Osteoblast (primary cell): Measurements from ENCODE around the gene KRTAP10-7. TPM values are rescaled to one million over a fixed set of nuclear protein-coding genes. Genes with fewer than 3 reads are reported as not detected.
"Not testable (repeated sequence)": the region's sequence is repeated elsewhere in the genome, so short reads cannot be mapped to it uniquely, and the experiment has no call there.

Experiments used
- DNase-seq: peaks from one replicate; pipeline ENCODE4 v3.0.0; 2011; ENCODE audit warnings: low spot score, mixed read lengths; ENCODE audit not compliant: insufficient read length; ENCODE audit errors: missing footprints
- H2AFZ ChIP-seq: 2 replicates; pipeline ENCODE4 v1.6.0; 2011; ENCODE audit warnings: mild to moderate bottlenecking, low read length
- H3K27ac ChIP-seq: 2 replicates; pipeline ENCODE4 v1.5.1; 2011; ENCODE audit warnings: mild to moderate bottlenecking, low read depth, low read length, moderate library complexity
- H3K27me3 ChIP-seq: 2 replicates; pipeline ENCODE4 v1.6.0; 2012; ENCODE audit warnings: mild to moderate bottlenecking, control low read depth, inconsistent platforms, low read length, moderate library complexity; ENCODE audit not compliant: insufficient read depth
- H3K36me3 ChIP-seq: 2 replicates; pipeline ENCODE4 v1.5.1; 2011; ENCODE audit warnings: mild to moderate bottlenecking, low read length, control low read depth, moderate library complexity; ENCODE audit not compliant: insufficient read depth
- H3K4me1 ChIP-seq: 2 replicates; pipeline ENCODE4 v1.5.1; 2011; ENCODE audit warnings: mild to moderate bottlenecking, low read length, control low read depth, moderate library complexity; ENCODE audit not compliant: insufficient read depth
- H3K4me2 ChIP-seq: 2 replicates; pipeline ENCODE4 v1.6.0; 2011; ENCODE audit warnings: mild to moderate bottlenecking, low read length; ENCODE audit not compliant: insufficient read depth
- H3K4me3 ChIP-seq: fragments of 200-600 bp; sonication (generic); 3 replicates; pipeline ENCODE4 v1.5.1; 2012; ENCODE audit warnings: mild to moderate bottlenecking, low read length, inconsistent platforms; ENCODE audit not compliant: insufficient read depth
- H3K79me2 ChIP-seq: 2 replicates; pipeline ENCODE4 v1.6.0; 2012; ENCODE audit warnings: mild to moderate bottlenecking, low read length, control low read depth, inconsistent platforms; ENCODE audit not compliant: insufficient read depth
- H3K9me3 ChIP-seq: 2 replicates; pipeline ENCODE4 v1.5.1; 2011; ENCODE audit warnings: low read depth, low read length, control low read depth
- H4K20me1 ChIP-seq: 2 replicates; pipeline ENCODE4 v1.6.0; 2012; ENCODE audit warnings: mild to moderate bottlenecking, low read length, control low read depth; ENCODE audit not compliant: insufficient read depth
- total RNA-seq: library from RNA; depleted of rRNA; stranded (reverse); fragments of >200 nt; gene quantifications from 2 replicates; pipeline ENCODE4 v1.2.3, GENCODE V29; 2012
- TF ChIP-seq, protein P1 (sequence below): IDR thresholded peaks from 2 replicates; pipeline ENCODE4 v1.5.1; 2011; ENCODE audit warnings: mild to moderate bottlenecking, low read depth, low read length, moderate library complexity; ENCODE audit errors: extremely low read depth

KRTAP10-7 gene
- total RNA-seq, 1 donor: not detected

DNA sequence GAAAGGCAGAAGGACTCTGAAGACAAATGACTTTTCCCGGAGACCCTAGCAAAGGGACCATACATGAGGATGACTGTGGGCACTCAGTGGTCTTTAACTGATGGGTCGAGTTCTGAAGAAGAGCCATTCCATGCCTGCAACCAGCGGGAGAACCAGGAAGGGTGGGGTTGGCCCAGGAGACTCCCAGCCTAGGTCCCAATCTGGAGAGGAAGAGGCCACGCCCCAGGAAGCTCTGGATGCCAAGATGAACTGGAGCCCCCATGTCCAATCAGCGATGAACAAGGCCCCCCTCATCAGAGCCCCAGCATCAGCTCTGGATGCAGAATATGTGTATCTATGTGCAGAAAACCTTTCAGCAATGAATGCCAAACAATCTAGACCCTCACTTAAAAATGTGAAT, 40.4 kb downstream of the KRTAP10-7 start:
- Histone ChIP-seq H3K4me1 (no peaks in the 10 kb centered on the region), H2AFZ (no peak overlapping the region), H3K4me2 (no peak overlapping the region), H3K9me3 (no peaks in the 10 kb centered on the region), H3K79me2 (no peaks in the 10 kb centered on the region), H3K36me3 (no peaks in the 10 kb centered on the region), H4K20me1 (no peaks in the 10 kb centered on the region), H3K27me3 (no peaks in the 10 kb centered on the region), H3K27ac (no peak overlapping the region), H3K4me3 (no peak overlapping the region)
- peak; percentile 11 for DNase-seq
- TF ChIP-seq, protein P1, sequence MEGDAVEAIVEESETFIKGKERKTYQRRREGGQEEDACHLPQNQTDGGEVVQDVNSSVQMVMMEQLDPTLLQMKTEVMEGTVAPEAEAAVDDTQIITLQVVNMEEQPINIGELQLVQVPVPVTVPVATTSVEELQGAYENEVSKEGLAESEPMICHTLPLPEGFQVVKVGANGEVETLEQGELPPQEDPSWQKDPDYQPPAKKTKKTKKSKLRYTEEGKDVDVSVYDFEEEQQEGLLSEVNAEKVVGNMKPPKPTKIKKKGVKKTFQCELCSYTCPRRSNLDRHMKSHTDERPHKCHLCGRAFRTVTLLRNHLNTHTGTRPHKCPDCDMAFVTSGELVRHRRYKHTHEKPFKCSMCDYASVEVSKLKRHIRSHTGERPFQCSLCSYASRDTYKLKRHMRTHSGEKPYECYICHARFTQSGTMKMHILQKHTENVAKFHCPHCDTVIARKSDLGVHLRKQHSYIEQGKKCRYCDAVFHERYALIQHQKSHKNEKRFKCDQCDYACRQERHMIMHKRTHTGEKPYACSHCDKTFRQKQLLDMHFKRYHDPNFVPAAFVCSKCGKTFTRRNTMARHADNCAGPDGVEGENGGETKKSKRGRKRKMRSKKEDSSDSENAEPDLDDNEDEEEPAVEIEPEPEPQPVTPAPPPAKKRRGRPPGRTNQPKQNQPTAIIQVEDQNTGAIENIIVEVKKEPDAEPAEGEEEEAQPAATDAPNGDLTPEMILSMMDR: no peak

DNA sequence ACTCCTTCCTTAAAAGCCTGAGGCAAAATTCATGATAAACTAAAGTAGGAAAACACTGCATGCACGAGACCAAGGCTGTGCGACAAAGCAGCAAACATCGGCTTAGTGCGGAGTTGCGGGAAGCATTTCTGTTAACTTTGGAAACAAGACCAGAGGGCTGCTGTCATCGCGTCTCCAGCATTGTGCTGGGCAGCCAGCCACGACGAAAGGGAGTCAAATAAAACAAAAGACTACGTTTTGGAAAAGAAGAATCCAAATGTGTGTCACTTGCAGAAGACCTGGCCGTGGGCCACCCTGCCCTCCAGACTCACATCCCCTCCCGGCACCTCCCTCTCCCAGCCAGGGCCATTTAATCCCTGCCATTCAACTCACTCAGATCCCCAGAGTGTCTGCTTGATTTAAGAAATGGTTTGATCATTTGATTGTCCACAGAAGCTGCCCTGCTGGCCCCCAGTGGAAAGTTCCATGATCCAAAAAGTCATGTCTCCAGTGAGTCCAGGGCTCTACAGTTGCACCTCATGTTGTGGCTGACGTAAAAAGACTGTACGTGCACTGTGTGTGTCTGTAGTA, 43.4 kb downstream of the KRTAP10-7 start:
- H4K20me1 ChIP-seq: no peaks in the 10 kb centered on the region
- no peak overlapping the region for H3K4me2 ChIP-seq
- H2AFZ ChIP-seq: no peak overlapping the region
- no peaks in the 10 kb centered on the region for H3K4me1 ChIP-seq
- no peaks in the 10 kb centered on the region for H3K36me3 ChIP-seq
- no peaks in the 10 kb centered on the region for H3K9me3 ChIP-seq
- no peak for DNase-seq
- H3K4me3 ChIP-seq: no peak overlapping the region
- no peaks in the 10 kb centered on the region for H3K79me2 ChIP-seq
- H3K27me3 ChIP-seq: peaks cover 3% of the 10 kb centered on the region
- TF ChIP-seq, protein P1: no peak
- no peak overlapping the region for H3K27ac ChIP-seq

DNA sequence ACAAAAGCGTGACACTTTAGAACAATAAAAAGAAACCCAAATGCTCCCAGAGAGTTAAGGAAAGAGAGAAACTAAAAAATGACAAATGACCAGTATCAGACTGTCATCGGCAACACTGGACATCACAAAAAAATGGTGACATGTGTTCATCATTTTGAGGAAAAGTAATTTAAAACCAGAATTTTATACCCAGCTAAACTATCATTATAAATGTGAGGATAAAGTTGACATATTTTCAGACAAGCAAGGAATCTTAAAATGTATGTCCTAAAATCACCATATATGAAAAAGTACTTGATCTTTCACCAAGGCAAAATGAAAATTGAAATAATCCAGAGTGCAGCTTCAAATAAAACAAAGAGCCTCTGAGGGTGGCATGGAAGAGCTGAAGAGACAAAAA, 44.5 kb downstream of the KRTAP10-7 start:
- Histone ChIP-seq H3K27ac (no peak overlapping the region), H2AFZ (no peak overlapping the region), H3K9me3 (no peaks in the 10 kb centered on the region), H3K4me2 (no peak overlapping the region), H3K79me2 (no peaks in the 10 kb centered on the region), H3K36me3 (no peaks in the 10 kb centered on the region), H3K4me3 (no peak overlapping the region), H4K20me1 (no peaks in the 10 kb centered on the region), H3K27me3 (peaks cover 3% of the 10 kb centered on the region), H3K4me1 (no peaks in the 10 kb centered on the region)
- no peak for DNase-seq
- TF ChIP-seq, protein P1: no peak

DNA sequence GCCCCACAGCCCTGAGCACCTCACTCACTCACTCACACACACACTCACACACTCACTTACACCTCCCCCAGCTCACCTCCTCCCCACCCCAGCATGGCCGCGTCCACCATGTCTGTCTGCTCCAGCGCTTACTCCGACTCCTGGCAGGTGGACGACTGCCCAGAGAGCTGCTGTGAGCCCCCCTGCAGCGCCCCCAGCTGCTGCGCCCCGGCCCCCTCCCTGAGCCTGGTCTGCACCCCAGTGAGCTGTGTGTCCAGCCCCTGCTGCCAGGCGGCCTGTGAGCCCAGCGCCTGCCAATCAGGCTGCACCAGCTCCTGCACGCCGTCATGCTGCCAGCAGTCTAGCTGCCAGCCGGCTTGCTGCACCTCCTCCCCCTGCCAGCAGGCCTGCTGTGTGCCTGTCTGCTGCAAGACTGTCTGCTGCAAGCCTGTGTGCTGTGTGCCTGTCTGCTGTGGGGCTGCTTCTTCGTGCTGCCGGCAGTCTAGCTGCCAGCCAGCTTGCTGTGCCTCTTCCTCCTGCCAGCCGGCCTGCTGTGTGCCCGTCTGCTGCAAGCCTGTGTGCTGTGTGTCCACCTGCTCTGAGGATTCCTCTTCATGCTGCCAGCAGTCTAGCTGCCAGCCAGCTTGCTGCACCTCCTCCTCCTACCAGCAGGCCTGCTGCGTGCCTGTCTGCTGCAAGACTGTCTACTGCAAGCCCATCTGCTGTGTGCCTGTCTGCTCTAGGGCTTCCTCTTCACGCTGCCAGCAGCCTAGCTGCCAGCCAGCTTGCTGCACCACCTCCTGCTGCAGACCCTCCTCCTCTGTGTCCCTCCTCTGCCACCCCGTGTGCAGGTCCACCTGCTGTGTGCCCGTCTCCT, 46.2 kb downstream of the KRTAP10-7 start, which contains the start of gene KRTAP10-11:
KRTAP10-11 (plus strand) TSS at position 49 of the 856 bp plus-strand sequence; CDS start at position 94, 45 bp downstream.
- H3K4me1 ChIP-seq, H3K79me2 ChIP-seq, H3K27me3 ChIP-seq, H3K4me3 ChIP-seq, H2AFZ ChIP-seq, H3K4me2 ChIP-seq, H3K27ac ChIP-seq, H4K20me1 ChIP-seq, H3K9me3 ChIP-seq, H3K36me3 ChIP-seq, DNase-seq: not testable (repeated sequence)
